Heart right ventricle (tissue), 16 donors: ENCODE data around the gene LYST. TPM values are rescaled to one million over a fixed set of nuclear protein-coding genes. Genes with fewer than 3 reads are reported as not detected.
"Not testable (repeated sequence)": the region's sequence is repeated elsewhere in the genome, so short reads cannot be mapped to it uniquely, and the experiment has no call there.

Experiments used
- ATAC-seq, 8 donors: fragments of 200-7000 bp; cut with Tn5 transposase; one replicate each; pipeline ENCODE4 v1.9.1; 2020; ENCODE audit warnings: mild to moderate bottlenecking in 8 of 8, moderate library complexity in 8 of 8, moderate number of reproducible peaks in 1 of 8
- DNase-seq, 2 donors: peaks; one replicate each; pipeline ENCODE4 v3.0.0-alpha.2; 2020
- H3K27ac ChIP-seq, 10 donors: fragments of 200-600 bp; sonication (generic) in 2 of 10; one replicate each; pipeline versions ENCODE4 v1.5.0 to v1.8.0; 2020 to 2022; ENCODE audit warnings: mild to moderate bottlenecking in 3 of 10
- H3K27me3 ChIP-seq, 7 donors: fragments of 200-600 bp; one replicate each; pipeline ENCODE4 v1.8.0; 2021 to 2022; ENCODE audit warnings: mild to moderate bottlenecking in 2 of 7
- H3K36me3 ChIP-seq, 9 donors: fragments of 200-600 bp; sonication (generic) in 1 of 9; one replicate each; pipeline versions ENCODE4 v1.5.0 to v1.8.0; 2020 to 2022; ENCODE audit warnings: mild to moderate bottlenecking in 2 of 9
- H3K4me1 ChIP-seq, 9 donors: fragments of 200-600 bp; sonication (generic) in 1 of 9; one replicate each; pipeline versions ENCODE4 v1.5.0 to v1.8.0; 2020 to 2022; ENCODE audit warnings: mild to moderate bottlenecking in 4 of 9
- H3K4me3 ChIP-seq, 10 donors: fragments of 200-600 bp; sonication (generic) in 2 of 10; one replicate each; pipeline versions ENCODE4 v1.5.0 to v1.8.0; 2020 to 2022; ENCODE audit warnings: mild to moderate bottlenecking in 7 of 10, moderate library complexity in 2 of 10
- H3K9me3 ChIP-seq, 11 donors: fragments of 200-600 bp in 10 of 11; sonication (generic) in 2 of 11; one replicate each; pipeline versions ENCODE4 v1.5.0 to v1.8.0; 2013 to 2022; ENCODE audit warnings: mild to moderate bottlenecking in 2 of 11, control low read depth in 1 of 11, moderate library complexity in 1 of 11
- CTCF ChIP-seq, 9 donors: fragments of 200-600 bp; sonication (generic) in 2 of 9; IDR thresholded peaks; one replicate each; pipeline versions ENCODE4 v1.5.0 to v1.8.0; 2021 to 2022; ENCODE audit warnings: antibody characterized with exemption in 9 of 9, mild to moderate bottlenecking in 5 of 9, moderate library complexity in 1 of 9
- WGBS, 2 donors: extraction: QIAGEN DNeasy Blood & Tissue Kit; methylation state at CpG; one replicate each; pipeline ENCODE4 v1.1.7; 2013; ENCODE audit warnings: inconsistent platforms in 1 of 2; 5-methylcytosine and 5-hydroxymethylcytosine counted together
- intact Hi-C, 10 donors: fragments of 100-400 bp; cut with DNase I; formaldehyde crosslinking; loops; one replicate each; pipeline versions ENCODE4 v1.11.1 to v1.14.2; 2022
- polyA plus RNA-seq, 2 donors: library from polyadenylated mRNA; stranded (reverse); fragments of 200-250 nt; gene quantifications; one replicate each; pipeline ENCODE4 v1.2.3, GENCODE V29; 2013
- total RNA-seq, 10 donors: library from RNA; stranded (reverse); fragmentation: NEBNext Ultra II Directional in 3 of 10; extraction: Animal tissue kit (Norgen Biotek cat#: 25700) in 3 of 10; gene quantifications; one replicate each; pipeline versions ENCODE4 v1.2.1 to v1.2.4, GENCODE V29; 2021 to 2023
- donor health status: Arrhythmogenic right ventricular cardiomyopathy.
- donor health status: ischemic (EF 13 %, LVEDD 7.1; RV severe dilation, severe dysfunction).
- donor health status: healthy with polysubstance abuse.
- donor health status: DM: no; HTN: yes; CAD: no.
- donor health status: DM: no; HTN: no; CAD: no.
- donor health status: ischemic (EF 25% LVEDD 6.9; RV normal size, moderate dysfunction).
- donor health status: ischemic (EF 25% LVEDD 5.7; RV mildly dilated, moderate dysfunction).
- donor health status: healthy.
- donor health status: DM: yes; HTN: yes; CAD: no.
- donor health status: Ischemic cardiomyopathy.
- donor health status: ischemic (EF 35%, LVEDD 5.7; RV mildly dilated, moderate dysfunction).
- donor health status: nonischemic (EF 11% LVEDD 7.7; RV severe dilation, severe dysfunction).
- donor health status: DM: yes; HTN: yes; CAD: no.
- donor health status: PGD.
- donor health status: ischemic (EF 29% LVEDD 5.4; RV normal size, mild dysfunction).
- donor health status: nonischemic (EF 23%, LVEDD 6.1; RV moderate dilation, normal function).

Gene LYST
- total and polyA plus RNA-seq, 12 donors = 3.3 to 13.6 (median 10.5) TPM

DNA sequence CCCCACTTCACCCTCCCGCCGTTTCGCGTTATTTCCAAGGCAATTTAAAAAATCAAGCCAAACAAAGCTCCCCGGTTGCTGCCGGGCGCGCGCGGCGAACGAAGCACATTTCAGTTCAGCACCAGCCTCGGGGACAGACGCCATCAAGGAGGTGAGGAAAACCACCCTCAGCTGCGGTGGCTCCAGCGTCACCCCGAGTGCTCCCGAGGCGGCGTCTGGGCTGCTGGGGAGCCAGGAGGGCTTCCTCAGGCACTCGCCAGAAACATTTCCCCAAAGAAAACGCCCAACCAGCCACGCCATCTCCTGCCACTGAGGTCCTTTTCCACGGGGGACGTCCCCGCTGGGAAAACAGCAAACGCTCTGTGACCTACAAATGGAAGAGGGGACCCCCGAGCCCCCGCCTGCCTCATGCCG, 217.7 kb downstream of the LYST start:
- Histone ChIP-seq H3K4me1 (peaks cover 3 to 27% (median 22%) of the 10 kb centered on the region in 9 donors), H3K36me3 (no peaks in the 10 kb centered on the region), H3K27ac (no peak overlapping the region), H3K27me3 (peaks cover 17 to 99% (median 93%) of the 10 kb centered on the region in 7 donors), H3K4me3 (peak overlapping the region; percentile 4 to 57 (median 47)), H3K9me3 (peaks cover 0 to 2% (median 0%) of the 10 kb centered on the region in 11 donors)
- intact Hi-C loops = no loop called here
- TF ChIP-seq CTCF (IDR thresholded peaks at IDR 0.05) = no peak
- peak; percentile 71 to 89 (median 84) for ATAC-seq
- WGBS, 2 donors = 0 to 1% methylated on average over 30 of the region's 30 CpGs
- peak; percentile 42 to 46 for DNase-seq

- Histone ChIP-seq H3K4me1 (peaks cover 3 to 27% (median 22%) of the 10 kb centered on the region in 9 donors), H3K27me3 (peaks cover 17 to 99% (median 93%) of the 10 kb centered on the region in 7 donors), H3K27ac (no peak overlapping the region), H3K36me3 (no peaks in the 10 kb centered on the region), H3K9me3 (no peaks in the 10 kb centered on the region), H3K4me3 (peak overlapping the region in 7 of 10 donors; percentile 40 to 57 (median 49))
- no peak for TF ChIP-seq CTCF (IDR thresholded peaks at IDR 0.05)
- DNase-seq (no peak), ATAC-seq (peak in 5 of 8 donors; percentile 36 to 53 (median 44))
- 2 to 5% methylated on average over 31 of the region's 31 CpGs for WGBS, 2 donors
- intact Hi-C loops = no loop called here
Observed at GRCh38 chr1:235648407-235648907, 218.2 kb downstream of the LYST start.

DNA sequence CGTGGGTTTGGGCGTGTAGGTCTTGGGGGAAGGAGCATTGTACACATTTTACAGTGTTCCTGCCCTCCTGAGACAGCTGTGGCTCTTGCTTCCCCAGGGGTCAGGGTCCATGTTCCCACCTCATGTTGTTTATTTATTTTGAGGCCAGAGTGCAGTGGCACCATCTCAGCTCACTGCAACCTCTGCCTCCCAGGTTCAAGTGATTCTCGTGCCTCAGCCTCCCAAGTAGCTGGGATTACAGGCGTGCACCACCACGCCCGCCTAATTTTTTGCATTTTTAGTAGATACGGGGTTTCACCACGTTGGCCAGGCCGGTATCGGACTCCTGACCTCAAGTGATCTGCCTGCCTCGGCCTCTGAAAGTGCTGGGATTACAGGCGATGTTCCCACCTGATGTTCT, 219.2 kb downstream of the LYST start:
- Histone ChIP-seq H3K4me1 (peaks cover 3 to 27% (median 22%) of the 10 kb centered on the region in 9 donors), H3K27me3 (peaks cover 17 to 98% (median 92%) of the 10 kb centered on the region in 7 donors)
- ATAC-seq, H3K27ac ChIP-seq, H3K9me3 ChIP-seq, H3K4me3 ChIP-seq, H3K36me3 ChIP-seq, DNase-seq, intact Hi-C loops: not testable (repeated sequence)
- 87 to 94% methylated on average over 12 of the region's 12 CpGs for WGBS, 2 donors

DNA sequence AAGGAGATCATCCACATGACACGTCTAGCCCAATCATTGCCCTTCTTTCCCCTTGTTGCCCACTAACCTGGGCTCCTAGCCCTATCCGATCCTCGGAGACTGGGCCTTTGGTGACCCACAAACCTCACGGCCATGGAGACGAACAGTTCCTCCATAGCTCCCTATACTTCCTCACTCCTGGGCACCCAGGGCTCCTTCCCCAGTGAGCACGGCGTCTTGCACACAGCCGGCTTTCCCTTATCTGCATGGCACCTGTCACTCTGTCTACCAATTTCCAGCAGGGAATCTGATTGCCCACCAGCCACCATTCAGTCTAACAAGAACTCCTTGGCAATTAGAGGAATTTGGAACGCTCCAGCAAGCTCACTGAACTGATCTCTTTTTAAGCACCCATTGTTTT, 220.2 kb downstream of the LYST start:
- no peaks in the 10 kb centered on the region for H3K36me3 ChIP-seq
- no peak for TF ChIP-seq CTCF (IDR thresholded peaks at IDR 0.05)
- H3K4me1 ChIP-seq = peaks cover 3 to 27% (median 22%) of the 10 kb centered on the region in 9 donors
- H3K27me3 ChIP-seq = peaks cover 13 to 98% (median 82%) of the 10 kb centered on the region in 7 donors
- no peak overlapping the region for H3K4me3 ChIP-seq
- DNase-seq = no peak
- H3K27ac ChIP-seq = no peak overlapping the region
- 75 to 76% methylated on average over 9 of the region's 9 CpGs for WGBS, 2 donors
- intact Hi-C loops = no loop called here
- H3K9me3 ChIP-seq = no peaks in the 10 kb centered on the region
- ATAC-seq = no peak

DNA sequence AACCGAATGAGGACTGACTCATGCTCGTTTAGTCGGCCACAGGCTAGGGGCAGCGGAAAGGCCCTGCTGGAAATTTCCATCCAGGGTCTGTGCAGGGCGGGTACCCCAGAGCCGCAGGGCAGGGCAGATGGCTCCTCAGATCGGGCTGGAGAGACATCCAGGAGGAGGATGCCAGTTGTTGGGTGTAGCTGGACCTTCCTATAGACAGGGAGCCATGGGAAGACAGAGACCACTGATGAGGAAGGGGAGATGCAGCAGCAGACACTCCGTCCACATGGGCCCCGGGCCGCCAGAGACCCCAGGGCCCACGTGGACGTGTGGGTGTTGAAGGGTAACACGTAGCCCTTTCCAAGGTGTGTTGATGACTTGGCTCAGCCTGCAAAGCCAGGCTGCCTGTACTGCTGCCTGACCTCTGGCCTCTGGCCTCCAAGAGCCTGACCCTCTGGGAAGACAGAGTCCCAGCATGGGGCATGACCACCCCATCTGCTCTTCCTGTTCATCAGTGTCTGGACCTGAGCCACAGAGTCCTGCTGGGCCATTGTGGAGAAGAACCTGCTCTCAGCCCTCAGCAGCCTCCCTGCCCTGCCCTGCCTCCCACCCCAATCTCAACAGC, 221.9 kb downstream of the LYST start:
- no peak overlapping the region for H3K27ac ChIP-seq
- H3K27me3 ChIP-seq = peaks cover 4 to 84% (median 72%) of the 10 kb centered on the region in 7 donors
- peaks cover 3 to 17% (median 14%) of the 10 kb centered on the region in 9 donors for H3K4me1 ChIP-seq
- no peaks in the 10 kb centered on the region for H3K9me3 ChIP-seq
- ATAC-seq = no peak
- intact Hi-C loops = no loop called here
- H3K36me3 ChIP-seq = no peaks in the 10 kb centered on the region
- H3K4me3 ChIP-seq = no peak overlapping the region
- no peak for TF ChIP-seq CTCF (IDR thresholded peaks at IDR 0.05)
- 91% methylated on average over 13 of the region's 13 CpGs for WGBS, 2 donors
- no peak for DNase-seq
